Neural cell (in vitro differentiated cells): ENCODE data around the gene PPY. TPM values are rescaled to one million over a fixed set of nuclear protein-coding genes. Genes with fewer than 3 reads are reported as not detected.

Source experiments
- H2AFZ ChIP-seq: fragments of 200-600, 300-800 bp; sonication (generic), shearing (Covaris generic); 2 replicates; pipeline ENCODE4 v1.6.0; 2014; ENCODE audit warnings: low read depth, mild to moderate bottlenecking, antibody characterized with exemption, low read length, moderate library complexity
- H3F3A ChIP-seq: fragments of 200-600 bp; shearing (Covaris generic); 2 replicates; pipeline ENCODE4 v1.6.1; 2016; ENCODE audit warnings: mild to moderate bottlenecking, moderate library complexity, mixed read lengths, antibody characterized with exemption, low read length; ENCODE audit not compliant: insufficient read depth, poor library complexity, severe bottlenecking
- H3K27ac ChIP-seq: fragments of 200-600, 300-800 bp; sonication (generic), shearing (Covaris generic); 2 replicates; pipeline ENCODE4 v1.5.1; 2014; ENCODE audit warnings: mild to moderate bottlenecking, low read length, moderate library complexity
- H3K27me3 ChIP-seq: fragments of 300-800, 200-600 bp; sonication (generic), shearing (Covaris generic); 2 replicates; pipeline ENCODE4 v1.6.0; 2014; ENCODE audit warnings: mild to moderate bottlenecking, low read depth, low read length, moderate library complexity; ENCODE audit not compliant: insufficient read depth
- H3K36me3 ChIP-seq: fragments of 300-800, 200-600 bp; sonication (generic), shearing (Covaris generic); 2 replicates; pipeline ENCODE4 v1.5.1; 2014; ENCODE audit warnings: mild to moderate bottlenecking, antibody characterized with exemption, low read length, moderate library complexity; ENCODE audit not compliant: insufficient read depth
- H3K4me2 ChIP-seq: fragments of 300-800, 200-600 bp; sonication (generic), shearing (Covaris generic); 2 replicates; pipeline ENCODE4 v1.6.0; 2014; ENCODE audit warnings: mild to moderate bottlenecking, low read length
- H3K4me3 ChIP-seq: fragments of 300-800, 200-600 bp; sonication (generic), shearing (Covaris generic); 2 replicates; pipeline ENCODE4 v1.5.1; 2014; ENCODE audit warnings: mild to moderate bottlenecking, low read length, moderate library complexity
- H3K79me2 ChIP-seq: fragments of 200-600 bp; shearing (Covaris generic); replicated peaks from 2 replicates; pipeline ENCODE4 v1.6.0; 2014; ENCODE audit warnings: mild to moderate bottlenecking, low read length, moderate library complexity; ENCODE audit not compliant: insufficient read depth
- H3K9ac ChIP-seq: fragments of 300-800, 200-600 bp; sonication (generic), shearing (Covaris generic); 2 replicates; pipeline ENCODE4 v1.6.1; 2016; ENCODE audit warnings: mild to moderate bottlenecking, low read length, mixed read lengths
- H3K9me2 ChIP-seq: fragments of 200-600 bp; shearing (Covaris generic); 2 replicates; pipeline ENCODE4 v1.6.1; 2016; ENCODE audit warnings: mild to moderate bottlenecking, low read length, mixed read lengths; ENCODE audit not compliant: insufficient read depth
- H3K9me3 ChIP-seq: fragments of 200-600, 300-800 bp; sonication (generic), shearing (Covaris generic); 2 replicates; pipeline ENCODE4 v1.6.1; 2016; ENCODE audit warnings: mild to moderate bottlenecking, mixed run types, low read length, moderate library complexity, mixed read lengths
- H4K20me1 ChIP-seq: fragments of 200-600 bp; shearing (Covaris generic); 2 replicates; pipeline ENCODE4 v1.6.1; 2016; ENCODE audit warnings: mild to moderate bottlenecking, mixed run types; ENCODE audit not compliant: insufficient read depth
- CTCF ChIP-seq: fragments of 450-650 bp; IDR thresholded peaks from 2 replicates; pipeline ENCODE4 v1.5.1; 2014; ENCODE audit warnings: antibody characterized with exemption, mild to moderate bottlenecking, moderate library complexity; ENCODE audit not compliant: poor library complexity, severe bottlenecking
- EP300 ChIP-seq: fragments of 450-650 bp; conservative IDR thresholded peaks from 2 replicates; pipeline ENCODE4 v1.6.1; 2014; ENCODE audit warnings: antibody characterized with exemption, mild to moderate bottlenecking, moderate library complexity; ENCODE audit not compliant: poor library complexity, severe bottlenecking
- EZH2 ChIP-seq: fragments of 200-600, 300-800 bp; shearing (Covaris generic), sonication (generic); IDR thresholded peaks from 2 replicates; pipeline ENCODE4 v1.6.1; 2014; ENCODE audit warnings: antibody characterized with exemption, low read length, borderline replicate concordance, mild to moderate bottlenecking; ENCODE audit not compliant: insufficient read depth, poor library complexity, severe bottlenecking
- MXI1 ChIP-seq: fragments of 450-650 bp; conservative IDR thresholded peaks from 2 replicates; pipeline ENCODE4 v1.6.1; 2014; ENCODE audit warnings: antibody characterized with exemption, mild to moderate bottlenecking; ENCODE audit not compliant: poor library complexity, severe bottlenecking
- POLR2AphosphoS5 ChIP-seq: IDR thresholded peaks from 2 replicates; pipeline ENCODE4 v1.6.1; 2012
- RAD21 ChIP-seq: fragments of 450-650 bp; conservative IDR thresholded peaks from 2 replicates; pipeline ENCODE4 v1.6.1; 2014; ENCODE audit warnings: antibody characterized with exemption, mild to moderate bottlenecking, moderate library complexity
- REST ChIP-seq: IDR thresholded peaks from 2 replicates; pipeline ENCODE4 v1.6.1; 2012; ENCODE audit warnings: borderline replicate concordance
- SMC3 ChIP-seq: fragments of 450-650 bp; conservative IDR thresholded peaks from 2 replicates; pipeline ENCODE4 v1.6.1; 2014; ENCODE audit warnings: antibody characterized with exemption, mild to moderate bottlenecking, moderate library complexity; ENCODE audit not compliant: poor library complexity
- TAF1 ChIP-seq: IDR thresholded peaks from 2 replicates; pipeline ENCODE4 v1.6.1; 2012; ENCODE audit warnings: low read depth
- polyA plus RNA-seq: library from polyadenylated mRNA; depleted of rRNA; stranded (reverse); fragments of >200 nt; gene quantifications from 2 replicates; pipeline ENCODE4 v1.2.3, GENCODE V29; 2014

PPY gene
- polyA plus RNA-seq, 1 donor from 2014 or later: not detected

GRCh38 chr17:43982171-43982570 lies 39.9 kb upstream of the PPY start:
- Histone ChIP-seq H2AFZ (no peak overlapping the region), H4K20me1 (no peaks in the 10 kb centered on the region), H3K79me2 (no peaks in the 10 kb centered on the region), H3K27me3 (peaks cover 27% of the 10 kb centered on the region), H3K4me2 (no peak overlapping the region), H3K9me3 (no peaks in the 10 kb centered on the region), H3K36me3 (no peaks in the 10 kb centered on the region), H3F3A (no peaks in the 10 kb centered on the region), H3K9me2 (no peaks in the 10 kb centered on the region), H3K9ac (no peak overlapping the region), H3K4me3 (no peak overlapping the region), H3K27ac (no peak overlapping the region)
- no peak for TF ChIP-seq EZH2
- no peak for TF ChIP-seq RAD21
- TF ChIP-seq EP300: no peak
- TF ChIP-seq REST: no peak
- no peak for TF ChIP-seq TAF1
- no peak for TF ChIP-seq SMC3
- no peak for TF ChIP-seq CTCF
- no peak for TF ChIP-seq POLR2AphosphoS5
- no peak for TF ChIP-seq MXI1

- Histone ChIP-seq H3K4me2 (no peak overlapping the region), H3K4me3 (no peak overlapping the region), H4K20me1 (no peaks in the 10 kb centered on the region), H3K79me2 (no peaks in the 10 kb centered on the region), H3K27me3 (peaks cover 27% of the 10 kb centered on the region), H3K9ac (no peak overlapping the region), H3K27ac (no peak overlapping the region), H2AFZ (no peak overlapping the region), H3K36me3 (no peaks in the 10 kb centered on the region), H3K9me2 (no peaks in the 10 kb centered on the region), H3K9me3 (no peaks in the 10 kb centered on the region), H3F3A (no peaks in the 10 kb centered on the region)
- TF ChIP-seq MXI1 (no peak), SMC3 (no peak), EP300 (no peak), REST (no peak), EZH2 (no peak), CTCF (no peak), POLR2AphosphoS5 (no peak), TAF1 (no peak), RAD21 (no peak)
Observed at GRCh38 chr17:43979671-43980070, 37.4 kb upstream of the PPY start.
